HG02870 (cell line): ENCODE results near the gene RAP1A.
A peak's percentile ranks its signal among the peaks of the same experiment; 100 is the strongest.

Source experiments
- ATAC-seq: cut with Tn5 transposase; IDR thresholded peaks from one replicate; pipeline ENCODE4 v1.9.1; 2021; ENCODE audit warnings: mild to moderate bottlenecking, moderate library complexity; ENCODE audit not compliant: unreplicated experiment

The RAP1A gene

DNA sequence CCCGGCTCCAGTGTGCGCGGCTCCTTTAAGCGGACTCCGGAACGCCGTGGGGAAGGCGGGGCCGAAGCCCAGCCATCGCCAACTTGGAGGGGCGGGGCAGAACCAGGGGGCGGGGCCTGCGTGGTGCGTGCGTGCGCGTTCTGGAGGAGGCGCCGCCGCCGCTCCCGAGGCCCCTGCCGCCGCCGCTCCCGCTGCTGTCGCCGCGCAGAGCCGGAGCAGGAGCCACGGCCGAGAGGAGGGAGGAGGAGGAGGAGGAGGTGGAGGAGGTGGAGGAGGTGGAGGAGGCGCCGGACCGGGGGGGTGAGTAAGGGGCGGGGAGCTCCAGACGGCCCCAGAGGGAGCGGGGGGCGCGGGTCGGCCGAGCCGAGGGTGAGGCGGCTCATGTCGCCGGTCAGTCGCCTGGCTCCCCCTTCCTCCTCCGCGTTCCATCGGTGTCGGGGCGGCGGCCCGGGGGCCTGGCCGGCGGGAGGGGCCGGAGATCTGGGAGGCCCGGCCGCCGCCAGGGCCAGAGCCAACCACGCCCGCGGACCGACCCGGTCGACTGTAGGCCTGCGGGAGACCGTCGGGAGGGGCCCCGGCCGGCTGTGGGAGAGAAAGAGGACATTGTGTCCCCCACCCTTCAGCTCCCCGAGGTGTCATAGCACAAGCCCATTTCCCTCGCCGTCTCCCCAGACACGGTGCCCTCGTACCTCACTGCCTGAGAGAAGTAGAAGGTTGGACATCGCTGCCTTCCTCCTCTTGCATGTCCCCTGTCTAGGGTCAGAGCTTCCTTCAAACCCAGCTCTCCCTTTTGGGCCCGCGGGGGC lies at the start of gene RAP1A:
RAP1A (plus strand) TSS at position 155 of the 806 bp plus-strand sequence. CDS start 71,572 bp downstream, outside the sequence.
- peak; percentile 41 for ATAC-seq

DNA sequence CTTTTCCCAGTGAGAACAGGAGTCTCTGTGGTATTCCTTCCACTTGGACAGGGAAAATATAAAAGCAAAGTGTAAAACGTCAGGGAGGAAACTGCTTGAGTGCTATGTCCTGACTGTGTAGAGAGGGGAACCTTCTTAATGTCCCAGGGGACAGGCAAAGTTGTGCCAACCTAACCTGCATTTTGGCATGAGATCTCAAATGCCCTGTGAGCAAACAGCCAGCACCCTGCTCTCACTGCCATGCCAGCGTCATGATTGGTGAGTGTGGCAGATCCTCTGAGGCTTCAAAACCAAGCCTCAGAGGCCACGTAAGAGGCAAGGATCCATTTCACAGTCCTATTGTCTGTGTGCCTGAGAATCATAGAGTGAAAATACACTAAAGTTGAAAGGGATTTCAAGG lies 49.7 kb upstream of the RAP1A start:
- ATAC-seq, result no peak

DNA sequence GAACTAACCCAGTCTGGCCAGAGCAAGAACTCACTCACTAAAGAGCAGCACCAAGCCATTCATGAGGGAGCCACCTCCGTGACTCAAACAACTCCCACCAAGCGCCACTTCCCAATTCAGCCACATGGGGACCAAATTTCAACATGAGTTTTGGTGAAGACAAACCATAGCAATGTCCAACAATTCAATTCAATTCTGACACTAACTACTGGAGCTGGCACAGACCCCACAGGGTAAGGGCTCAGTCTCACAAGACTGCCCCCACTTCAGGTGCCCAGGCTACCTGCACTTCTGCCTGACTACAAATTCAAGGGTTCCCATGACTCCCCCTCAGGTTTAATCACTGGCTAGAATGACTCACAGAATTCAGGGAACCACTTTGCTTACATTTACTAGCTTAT lies 48.8 kb upstream of the RAP1A start:
- ATAC-seq, result no peak

DNA sequence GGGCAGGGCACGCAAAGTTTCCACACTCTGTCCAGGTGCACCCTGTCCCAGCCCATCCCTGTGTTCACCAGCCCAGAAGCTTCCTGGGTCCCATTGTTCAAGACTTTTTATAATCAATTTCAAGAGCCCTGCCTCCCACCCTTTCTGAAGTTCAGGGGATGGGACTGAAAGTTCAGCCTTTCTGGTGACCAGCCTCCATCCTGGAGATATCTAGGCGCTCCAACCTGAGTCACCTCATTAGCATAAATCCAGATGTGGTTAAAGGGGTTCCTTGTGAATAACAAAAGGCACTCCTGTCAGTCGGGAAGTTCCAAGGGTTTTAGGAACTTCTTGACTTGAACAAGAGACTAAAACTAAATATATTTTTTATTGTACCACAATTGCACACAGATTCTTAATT lies 48.4 kb upstream of the RAP1A start:
- ATAC-seq, result no peak

DNA sequence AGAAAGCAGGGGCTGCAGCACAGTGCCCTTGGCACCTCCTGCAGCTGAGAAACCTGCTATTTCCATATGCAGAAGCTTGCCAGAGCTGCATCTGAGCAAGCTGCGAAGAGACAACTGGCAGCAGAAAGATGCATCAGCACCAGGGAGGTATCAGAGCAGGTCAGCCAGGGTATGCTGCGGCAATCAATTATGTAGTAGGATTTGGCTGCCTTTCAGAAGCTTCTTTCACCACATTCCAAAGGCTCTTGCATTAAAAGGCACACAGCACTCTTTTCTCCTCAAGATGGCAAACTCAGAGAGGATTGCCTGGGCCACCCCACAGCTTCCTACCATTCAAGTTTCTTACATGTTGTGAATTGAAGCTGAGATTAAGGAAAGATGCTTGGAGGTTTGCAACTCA lies 47.6 kb upstream of the RAP1A start:
- no peak for ATAC-seq

DNA sequence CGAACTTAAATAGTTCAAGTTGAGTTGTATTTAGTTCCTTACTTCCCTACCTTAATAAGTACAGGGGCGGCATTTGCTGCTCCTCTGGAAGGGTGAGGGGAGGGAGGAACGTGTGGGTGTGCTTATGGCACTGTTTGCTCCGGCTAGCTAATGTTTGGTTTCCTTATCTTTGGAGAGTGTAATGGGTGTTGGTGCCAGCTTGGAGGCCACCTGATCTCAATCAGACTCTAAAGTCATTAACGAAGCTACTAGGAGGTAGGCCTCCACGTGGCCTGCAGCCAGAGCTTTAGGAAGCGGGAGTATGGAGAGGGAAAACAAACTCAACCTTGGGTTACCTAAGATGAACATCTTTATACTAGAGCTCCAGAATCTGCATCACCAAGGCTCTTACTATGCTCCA lies 43.0 kb upstream of the RAP1A start:
- no peak for ATAC-seq

DNA sequence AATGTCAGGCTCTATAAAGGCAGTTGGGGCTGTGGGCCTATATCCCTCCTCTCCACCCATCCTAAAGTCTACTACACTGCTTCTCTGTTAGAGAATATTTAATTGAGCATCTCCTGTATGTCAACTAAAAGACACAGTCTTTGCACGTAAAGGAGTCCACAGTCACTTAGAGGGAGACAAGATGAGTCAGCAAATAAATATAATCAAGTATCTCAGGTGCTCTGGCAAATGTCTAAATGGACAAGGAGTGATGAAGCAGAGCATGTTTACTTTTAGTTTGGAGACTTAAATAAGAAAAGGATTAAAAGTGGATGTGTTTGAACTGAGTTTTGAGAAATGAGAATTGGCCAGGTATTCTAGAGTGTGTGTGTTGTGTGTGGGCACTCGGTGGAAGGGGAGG lies 41.8 kb upstream of the RAP1A start:
- ATAC-seq, result no peak

DNA sequence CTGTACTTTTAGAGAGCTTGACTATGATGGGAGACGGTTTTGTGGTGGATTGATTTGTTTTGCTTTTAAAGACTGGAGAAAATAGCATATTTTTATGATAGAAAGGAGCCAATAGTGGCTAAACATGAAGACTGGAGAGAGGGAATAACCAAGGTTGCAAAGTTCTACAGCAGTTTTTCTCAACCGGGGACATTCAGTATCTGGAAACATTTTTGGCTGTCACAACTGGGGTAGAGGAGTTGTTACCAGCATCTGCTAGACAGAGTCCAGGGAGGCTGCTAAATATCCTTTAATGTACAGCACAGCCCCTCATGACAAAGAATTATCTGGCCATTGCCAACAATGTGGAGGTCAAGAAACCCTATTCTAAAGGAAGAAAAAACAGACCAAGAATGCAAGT lies 38.4 kb upstream of the RAP1A start:
- ATAC-seq, result no peak

DNA sequence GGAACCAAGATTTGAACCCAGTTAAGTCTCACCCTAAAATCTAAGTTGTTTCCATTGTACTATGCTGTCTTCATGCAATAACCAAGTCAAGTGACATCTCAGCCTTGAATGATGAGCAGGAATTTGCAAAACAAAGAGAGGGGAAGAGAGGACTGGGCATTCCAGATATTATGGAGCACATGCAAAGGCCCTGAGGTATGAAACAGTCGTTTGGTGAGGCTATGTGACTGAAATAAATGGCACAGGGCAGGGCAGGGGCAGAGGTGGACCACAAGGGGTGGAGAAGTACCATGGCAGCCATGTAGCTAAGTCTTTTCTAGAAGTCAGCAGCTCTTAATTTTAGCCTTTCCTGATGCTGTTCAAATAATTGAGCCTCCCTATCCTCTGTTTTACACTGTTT lies 37.6 kb upstream of the RAP1A start:
- no peak for ATAC-seq

DNA sequence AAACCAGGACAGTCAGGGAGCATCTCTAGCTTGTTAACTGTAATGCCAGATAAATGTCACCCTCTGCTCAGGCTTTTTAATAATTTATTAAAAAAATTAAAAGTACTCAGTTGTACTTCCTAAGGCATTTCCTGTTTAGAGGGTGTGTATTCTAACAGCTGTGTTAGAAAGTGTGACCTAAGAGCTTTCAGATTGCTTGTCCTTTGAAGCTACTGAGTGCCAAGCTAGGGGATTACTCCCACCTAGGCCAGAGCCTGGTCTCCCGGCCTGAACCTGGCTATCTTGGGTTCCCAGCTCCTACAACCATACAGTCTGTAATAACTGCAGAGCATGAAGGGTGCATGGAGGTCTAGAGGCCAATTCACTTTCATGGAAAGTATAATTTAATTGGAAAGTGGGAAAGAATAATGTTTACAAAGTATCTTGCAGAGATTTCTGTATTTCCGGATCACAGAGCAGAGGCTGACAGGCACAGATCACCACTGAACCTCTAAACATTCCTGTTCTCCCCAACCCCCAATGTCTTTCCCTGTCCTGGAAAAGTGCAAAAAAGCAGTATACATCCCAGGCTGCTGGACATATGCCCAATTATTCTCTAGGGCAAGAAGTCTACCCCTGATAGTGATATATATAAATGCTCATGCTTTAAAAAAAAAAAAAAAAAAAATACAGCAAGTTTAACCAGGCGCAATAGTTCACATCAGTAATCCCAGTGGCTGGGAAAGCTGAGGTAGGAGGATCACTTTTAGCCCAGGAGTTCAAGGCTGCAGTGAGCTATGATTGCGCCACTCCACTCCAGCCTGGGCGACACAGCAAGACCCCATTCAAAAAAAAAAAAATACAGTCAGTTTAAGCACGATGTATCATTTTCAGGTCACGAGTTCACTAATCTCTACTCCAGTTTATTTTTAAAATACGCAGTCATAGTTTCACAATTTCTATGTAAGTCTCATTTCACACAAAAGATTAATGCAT lies 36.7 kb upstream of the RAP1A start:
- no peak for ATAC-seq

DNA sequence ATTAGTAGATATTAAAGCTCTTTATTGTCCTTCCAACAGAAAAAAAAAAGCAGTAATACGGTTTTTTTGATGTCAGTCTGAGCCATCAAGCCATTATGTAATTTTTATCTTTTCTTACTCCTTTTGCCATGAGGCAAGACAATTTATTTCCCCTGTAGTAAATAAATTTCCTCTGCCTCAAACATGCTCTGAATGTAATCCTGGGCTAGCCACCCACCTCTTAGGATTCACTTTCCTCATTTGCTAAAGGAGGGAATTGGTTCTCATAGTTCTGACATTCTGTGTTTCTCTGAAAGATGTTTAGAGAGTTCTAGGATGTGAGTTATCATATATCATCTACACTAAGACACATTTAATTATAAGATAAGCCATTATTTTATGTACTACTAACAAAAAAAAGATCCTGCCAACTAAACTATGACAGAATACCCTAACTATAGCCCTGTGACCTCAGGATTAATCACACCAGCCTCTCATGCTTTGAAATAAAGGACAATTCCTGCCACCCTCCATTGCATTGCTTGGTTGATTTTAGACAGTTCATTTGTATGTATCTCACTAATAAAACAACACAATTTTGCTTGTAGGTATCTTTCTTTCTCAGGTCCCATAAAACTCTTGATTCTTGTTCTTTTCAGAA lies 34.0 kb upstream of the RAP1A start:
- no peak for ATAC-seq

DNA sequence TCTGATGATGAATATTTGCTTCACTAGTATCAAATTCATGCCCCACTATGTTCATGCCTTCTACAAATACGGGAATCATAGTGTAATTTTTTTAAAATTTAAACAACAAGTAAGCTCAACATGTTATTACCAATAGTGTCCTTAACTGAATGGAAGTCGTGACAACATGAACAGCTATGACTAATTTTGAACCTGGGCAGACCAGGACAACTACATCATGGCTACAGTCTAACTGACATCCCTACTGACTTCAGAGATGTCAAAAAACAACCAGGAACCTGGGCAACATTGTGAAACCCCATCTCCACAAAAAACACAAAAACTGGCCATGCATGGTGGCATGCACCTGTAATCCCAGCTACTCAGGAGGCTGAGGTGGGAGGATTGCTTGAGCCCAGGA lies 33.5 kb upstream of the RAP1A start:
- ATAC-seq, result no peak

DNA sequence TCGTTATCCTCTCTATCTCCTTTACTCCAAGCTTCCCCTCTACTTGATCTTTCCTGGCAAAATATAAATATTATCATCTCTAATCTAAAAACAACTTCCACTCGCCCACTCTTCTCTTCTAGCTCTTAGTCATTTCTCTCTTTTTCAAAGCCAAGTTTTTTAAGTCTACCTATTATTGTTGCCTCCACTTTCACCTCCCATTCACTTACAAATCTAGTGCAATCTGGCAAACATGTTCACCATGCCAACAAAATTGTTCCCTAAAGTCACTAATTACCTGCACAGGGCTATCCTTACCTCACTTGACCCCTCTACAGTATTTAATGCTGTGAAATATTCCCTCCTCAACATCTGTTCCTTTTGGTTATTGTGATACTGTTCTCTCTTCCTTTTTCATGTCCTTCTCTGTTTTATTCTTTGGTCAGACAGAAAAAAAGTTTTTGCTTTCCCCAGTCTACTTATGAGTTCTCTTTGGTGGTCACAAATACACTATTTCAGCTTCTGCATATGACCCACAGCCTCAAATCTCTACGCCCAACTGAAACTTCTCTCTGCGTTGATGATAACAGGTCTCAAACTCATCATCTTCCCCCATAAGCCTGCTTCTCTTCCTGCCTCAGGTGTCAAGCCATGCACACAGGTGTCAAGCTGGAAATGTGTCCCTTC lies 31.9 kb upstream of the RAP1A start:
- peak; percentile 46 for ATAC-seq

DNA sequence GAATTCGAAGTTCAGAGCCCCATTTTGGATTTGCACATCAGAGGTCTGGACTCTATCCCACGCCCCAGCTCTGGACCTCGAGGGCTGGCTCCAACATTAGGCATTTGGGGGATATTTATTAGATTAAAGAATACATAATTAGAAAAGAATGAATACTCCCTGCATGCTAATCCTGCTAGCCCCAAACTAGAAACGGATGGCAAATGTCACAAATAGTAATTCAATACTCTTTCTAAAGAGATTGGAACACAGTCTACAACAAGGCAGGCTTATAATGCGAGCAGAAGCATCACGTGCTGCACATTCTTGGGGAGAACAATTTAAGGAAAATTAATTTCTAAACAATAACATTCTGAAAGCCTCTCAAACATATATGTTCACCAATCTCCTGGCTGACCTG lies 27.7 kb upstream of the RAP1A start:
- no peak for ATAC-seq

DNA sequence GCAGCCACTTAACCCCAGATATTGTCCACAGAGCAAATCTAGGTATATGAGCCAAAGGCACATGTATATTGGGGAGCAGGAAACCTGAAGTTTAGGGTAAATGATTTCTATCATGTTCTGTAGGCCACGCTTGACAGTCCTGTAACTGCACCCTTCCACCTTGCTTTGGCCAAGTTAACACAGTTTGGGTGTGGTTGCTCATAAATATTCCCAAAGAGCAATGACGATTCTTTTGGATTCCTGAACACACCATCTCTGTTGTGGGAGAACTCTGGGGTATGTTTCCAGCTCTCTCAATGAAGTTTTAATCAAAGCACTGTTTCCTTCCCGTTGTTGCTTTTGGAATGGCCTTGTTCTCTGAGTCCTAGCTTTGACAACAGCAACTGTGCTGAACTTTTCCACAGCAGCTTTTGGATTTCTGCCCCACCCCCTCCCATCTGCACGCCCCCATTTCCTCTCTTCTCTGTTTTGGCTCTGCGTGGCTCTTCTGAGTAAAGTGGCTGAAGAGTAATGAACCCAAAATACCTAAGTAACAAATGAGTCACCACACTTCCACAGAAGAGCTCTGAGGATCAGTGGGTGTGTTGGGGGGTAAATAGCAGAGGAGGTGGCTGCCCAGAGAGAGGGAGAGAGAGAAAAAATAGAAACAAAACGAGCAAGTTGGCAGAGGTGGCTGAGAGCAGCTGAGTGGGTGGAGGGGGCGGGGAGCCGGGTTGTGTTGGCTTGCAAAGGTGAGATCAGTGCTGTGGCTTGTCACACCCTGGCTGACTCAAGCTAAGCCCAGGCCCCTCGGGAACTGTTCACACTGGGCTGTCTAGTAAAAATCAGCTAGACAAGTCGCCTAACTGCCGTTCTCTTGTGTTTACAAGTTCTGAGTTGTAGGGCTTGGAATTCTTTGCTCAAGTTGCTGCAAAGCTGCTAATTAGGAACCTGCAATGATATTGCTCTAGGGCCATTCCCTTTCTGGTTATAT lies 26.9 kb upstream of the RAP1A start:
- peak; percentile 65 for ATAC-seq

DNA sequence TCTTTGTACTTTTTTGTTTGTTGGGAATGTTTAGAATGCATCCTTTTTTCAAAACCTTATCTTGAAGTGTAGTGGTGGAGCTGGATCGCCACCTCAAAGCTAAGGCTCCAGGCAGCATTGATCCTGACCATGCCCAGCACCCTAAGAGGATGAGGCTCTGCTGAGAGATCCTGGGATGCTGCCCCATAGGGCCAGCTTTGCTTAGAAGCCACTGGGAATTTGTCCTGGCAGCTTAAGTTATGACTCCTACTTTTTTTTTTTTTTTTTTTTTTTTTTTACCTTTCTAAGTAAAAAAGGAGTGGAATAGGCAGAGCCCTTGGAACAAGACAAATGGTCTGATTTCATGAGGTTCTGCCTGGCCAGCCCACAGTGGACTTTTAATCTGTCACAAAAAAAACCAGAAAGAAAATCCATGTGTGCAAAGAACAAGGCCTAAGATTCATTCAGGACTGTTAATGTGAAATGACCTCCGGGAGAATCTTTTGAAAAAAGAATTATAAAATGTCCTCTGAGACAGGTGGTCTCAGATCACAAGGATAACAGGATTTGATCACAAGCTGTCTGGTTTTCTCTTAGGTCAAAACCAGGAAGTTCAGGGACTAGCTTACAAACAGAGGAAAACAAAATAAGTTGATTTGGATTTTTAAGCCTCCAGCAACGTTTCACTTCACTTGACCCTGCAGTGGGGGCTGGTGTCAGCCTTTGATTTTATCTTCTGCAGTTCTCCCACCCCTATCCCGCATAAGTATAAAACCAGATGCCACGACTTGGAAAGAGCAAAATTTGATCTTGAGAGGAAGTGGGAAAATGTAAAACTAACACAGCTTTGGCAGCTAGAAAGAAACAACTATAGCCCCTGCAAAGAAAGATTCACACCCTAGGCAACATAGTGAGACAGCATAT lies 25.9 kb upstream of the RAP1A start:
- no peak for ATAC-seq

DNA sequence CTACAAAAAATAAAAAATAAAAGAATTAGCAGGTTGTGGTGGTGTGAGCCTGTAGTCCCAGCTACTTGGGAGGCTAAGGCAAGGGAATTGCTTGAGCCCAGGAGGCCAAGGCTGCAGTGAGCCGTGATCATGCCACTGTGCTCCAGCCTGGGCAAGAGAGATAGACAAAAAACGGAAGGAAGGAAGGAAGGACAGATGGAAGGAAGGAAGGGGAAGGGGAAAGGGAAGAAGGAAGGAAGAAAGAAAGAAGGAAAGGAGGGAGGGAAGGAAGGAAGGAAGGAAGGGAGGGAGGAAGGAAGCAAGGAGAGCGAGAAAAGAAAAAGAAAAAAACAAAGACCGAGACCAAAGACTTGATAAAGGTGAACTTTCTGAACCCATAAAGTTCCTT lies 25.3 kb upstream of the RAP1A start:
- ATAC-seq, result no peak

DNA sequence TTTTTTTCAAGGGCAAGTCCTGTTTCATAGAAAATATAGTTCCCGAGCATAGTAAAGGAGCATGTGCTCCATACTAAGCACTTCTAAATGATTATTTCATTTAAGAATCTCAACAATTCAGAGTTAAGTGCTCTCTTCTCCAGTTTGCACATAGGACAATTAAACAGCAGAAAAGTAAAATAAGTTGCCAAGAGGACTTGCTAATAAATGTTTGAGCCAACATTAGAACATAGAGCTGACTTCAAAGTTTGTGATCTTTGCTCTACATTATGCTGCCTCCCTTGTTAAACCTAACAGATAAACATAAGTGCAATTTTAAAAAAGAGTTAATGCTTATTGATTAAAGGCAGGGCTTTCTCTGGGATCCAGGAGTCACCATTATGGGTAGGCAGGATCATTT lies 23.8 kb upstream of the RAP1A start:
- no peak for ATAC-seq

DNA sequence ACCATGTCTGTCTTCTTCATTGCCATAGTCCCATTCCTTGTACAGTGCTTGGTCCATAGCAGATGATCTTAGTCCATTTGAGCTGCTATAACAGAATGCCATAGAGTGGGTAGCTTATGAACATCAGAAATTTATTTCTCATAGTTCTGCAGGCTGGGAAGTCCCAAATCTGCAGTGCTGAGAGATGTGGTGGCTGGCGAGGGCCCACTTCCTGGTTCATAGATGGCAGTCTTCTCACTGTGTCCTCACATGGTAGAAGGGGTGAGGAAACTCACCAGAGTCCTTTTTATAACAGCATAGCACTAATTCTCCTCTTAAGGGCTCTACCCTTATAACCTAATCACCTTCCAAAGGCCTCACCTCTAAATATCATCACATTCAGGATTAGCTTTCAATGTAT lies 23.1 kb upstream of the RAP1A start:
- ATAC-seq, result no peak
